Liver (tissue), 9 donors: ENCODE results near the gene BTNL8. TPM values are rescaled to one million over a fixed set of nuclear protein-coding genes. Genes with fewer than 3 reads are reported as not detected.

Source experiments
- DNase-seq: peaks from one replicate; pipeline ENCODE4 v3.0.0-alpha.2; 2017; ENCODE audit warnings: low spot score
- H3K27ac ChIP-seq, 2 donors: one replicate each; pipeline ENCODE4 v1.7.0; 2013; ENCODE audit warnings: inconsistent platforms in 2 of 2, low read length in 2 of 2, control low read depth in 1 of 2, low read depth in 1 of 2, mild to moderate bottlenecking in 1 of 2
- H3K27me3 ChIP-seq, 4 donors: one replicate each; pipeline versions ENCODE4 v1.6.1 to v1.7.0; 2013; ENCODE audit warnings: low read length in 3 of 4, inconsistent platforms in 1 of 4, mild to moderate bottlenecking in 1 of 4, moderate library complexity in 1 of 4; ENCODE audit not compliant: control insufficient read depth in 4 of 4, insufficient read depth in 4 of 4
- H3K36me3 ChIP-seq, 4 donors: one replicate each; pipeline versions ENCODE4 v1.6.1 to v1.7.0; 2013; ENCODE audit warnings: low read length in 3 of 4, mild to moderate bottlenecking in 3 of 4, low read depth in 1 of 4, moderate library complexity in 1 of 4; ENCODE audit not compliant: control insufficient read depth in 4 of 4, insufficient read depth in 3 of 4
- H3K4me1 ChIP-seq, 4 donors: one replicate each; pipeline versions ENCODE4 v1.6.1 to v1.7.0; 2013; ENCODE audit warnings: low read length in 3 of 4, mild to moderate bottlenecking in 3 of 4, moderate library complexity in 1 of 4; ENCODE audit not compliant: control insufficient read depth in 4 of 4, insufficient read depth in 4 of 4
- H3K4me3 ChIP-seq, 3 donors: one replicate each; pipeline versions ENCODE4 v1.6.1 to v1.7.0; 2013; ENCODE audit warnings: low read length in 3 of 3, control low read depth in 1 of 3, low read depth in 1 of 3, mild to moderate bottlenecking in 1 of 3
- H3K9ac ChIP-seq, 2 donors: one replicate each; pipeline ENCODE4 v1.7.0; 2013; ENCODE audit warnings: low read length in 2 of 2, mild to moderate bottlenecking in 2 of 2, moderate library complexity in 2 of 2, control low read depth in 1 of 2, low read depth in 1 of 2
- H3K9me3 ChIP-seq, 4 donors: one replicate each; pipeline versions ENCODE4 v1.6.1 to v1.7.0; 2013; ENCODE audit warnings: low read length in 3 of 4; ENCODE audit not compliant: control insufficient read depth in 4 of 4
- CTCF ChIP-seq: fragments of 150-350 bp; IDR thresholded peaks from 2 replicates; pipeline ENCODE4 v1.5.1; 2017; ENCODE audit warnings: improper control_type of control experiment, low read depth, low read length; ENCODE audit not compliant: missing input control
- EGR1 ChIP-seq, 2 donors: IDR thresholded peaks; 2 replicates each; pipeline ENCODE4 v1.6.1; 2016 to 2018; ENCODE audit warnings: antibody characterized with exemption in 2 of 2, low read depth in 2 of 2
- FOXA1 ChIP-seq: IDR thresholded peaks from 2 replicates; pipeline ENCODE4 v1.6.1; 2016; ENCODE audit warnings: antibody characterized with exemption
- GABPA ChIP-seq, 2 donors: IDR thresholded peaks in 1 of 2; conservative IDR thresholded peaks in 1 of 2; 2 replicates each; pipeline ENCODE4 v1.6.1; 2016; ENCODE audit warnings: antibody characterized with exemption in 2 of 2, mild to moderate bottlenecking in 1 of 2, moderate library complexity in 1 of 2
- HNF4A ChIP-seq, 2 donors: conservative IDR thresholded peaks; 2 replicates each; pipeline ENCODE4 v1.6.1; 2016; ENCODE audit warnings: antibody characterized with exemption in 2 of 2, mild to moderate bottlenecking in 2 of 2
- HNF4G ChIP-seq: IDR thresholded peaks from 2 replicates; pipeline ENCODE4 v1.6.1; 2016; ENCODE audit warnings: antibody characterized with exemption
- JUND ChIP-seq, 2 donors: IDR thresholded peaks; 2 replicates each; pipeline ENCODE4 v1.6.1; 2016; ENCODE audit warnings: antibody characterized with exemption in 2 of 2
- RAD21 ChIP-seq, 2 donors: IDR thresholded peaks; 2 replicates each; pipeline ENCODE4 v1.6.1; 2016; ENCODE audit warnings: antibody characterized with exemption in 2 of 2, mild to moderate bottlenecking in 2 of 2
- RXRA ChIP-seq, 2 donors: IDR thresholded peaks; 2 replicates each; pipeline ENCODE4 v1.6.1; 2017 to 2018; ENCODE audit warnings: antibody characterized with exemption in 2 of 2, mild to moderate bottlenecking in 1 of 2
- TAF1 ChIP-seq: conservative IDR thresholded peaks from 2 replicates; pipeline ENCODE4 v1.6.1; 2016; ENCODE audit warnings: antibody characterized with exemption, mild to moderate bottlenecking
- YY1 ChIP-seq: IDR thresholded peaks from 2 replicates; pipeline ENCODE4 v1.6.1; 2016; ENCODE audit warnings: antibody characterized with exemption, mild to moderate bottlenecking
- WGBS: extraction: QIAGEN DNeasy Blood & Tissue Kit; methylation state at CpG from one replicate; pipeline ENCODE4 v1.1.7; 2013; 5-methylcytosine and 5-hydroxymethylcytosine counted together
- polyA plus RNA-seq, 2 donors: library from polyadenylated mRNA; stranded (reverse) in 1 of 2; unstranded in 1 of 2; fragments of 200-250 nt in 1 of 2; fragments of >200 nt in 1 of 2; fragmentation: Nextera tagmentation in 1 of 2; extraction: Ambion mirVana in 1 of 2; gene quantifications; one replicate each; pipeline versions ENCODE4 v1.2.1 to v1.2.3, GENCODE V29; 2013 to 2015
- total RNA-seq, 2 donors: library from RNA; depleted of rRNA; stranded (reverse); fragments of >200 nt; gene quantifications; one replicate each; pipeline ENCODE4 v1.2.3, GENCODE V29; 2014
- TF ChIP-seq, protein P1 (sequence below): IDR thresholded peaks from 2 replicates; pipeline ENCODE4 v1.6.1; 2016; ENCODE audit warnings: antibody characterized with exemption
- TF ChIP-seq, protein P2 (sequence below): IDR thresholded peaks from 2 replicates; pipeline ENCODE4 v1.6.1; 2016; ENCODE audit warnings: antibody characterized with exemption
- donor health status: healthy.
- donor health status: healthy.
- donor health status: healthy.
- donor health status: healthy.
- donor health status: healthy.

Gene BTNL8
- total and polyA plus RNA-seq, 4 donors: 0.14 to 0.67 (median 0.56) TPM

DNA sequence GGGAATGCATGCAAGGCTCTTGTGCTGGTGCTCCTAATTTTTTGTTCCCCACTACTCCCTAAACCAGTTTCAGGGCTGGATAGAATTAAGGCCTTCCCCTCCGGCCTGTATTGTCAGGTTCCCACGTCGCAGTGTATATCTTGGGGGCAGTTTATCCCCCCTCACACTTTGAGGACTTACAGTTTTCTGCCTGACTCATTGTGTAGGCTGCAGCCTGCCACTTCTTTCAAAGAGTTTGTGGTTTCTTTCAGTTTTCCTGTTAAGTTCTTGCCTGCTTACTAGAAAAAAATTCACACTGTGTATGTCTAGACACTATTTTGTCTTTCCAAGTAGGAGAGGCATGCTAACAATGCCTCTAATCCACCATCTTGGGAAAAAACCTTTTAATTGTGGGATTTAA is 61.2 kb downstream of the BTNL8 start:
- TF ChIP-seq JUND (IDR thresholded peaks at IDR 0.05): no peak
- no peak for TF ChIP-seq CTCF
- TF ChIP-seq, protein P1, sequence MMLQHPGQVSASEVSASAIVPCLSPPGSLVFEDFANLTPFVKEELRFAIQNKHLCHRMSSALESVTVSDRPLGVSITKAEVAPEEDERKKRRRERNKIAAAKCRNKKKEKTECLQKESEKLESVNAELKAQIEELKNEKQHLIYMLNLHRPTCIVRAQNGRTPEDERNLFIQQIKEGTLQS: no peak
- TF ChIP-seq HNF4A (conservative IDR thresholded peaks at IDR 0.05): no peak
- TF ChIP-seq RAD21 (IDR thresholded peaks at IDR 0.05): no peak
- no peak for TF ChIP-seq FOXA1
- TF ChIP-seq EGR1 (IDR thresholded peaks at IDR 0.05; ENCODE audit: low read depth in 2 of 2): no peak
- no peak for TF ChIP-seq GABPA (IDR thresholded peaks at IDR 0.05 in 1 of 2, conservative IDR thresholded peaks at IDR 0.05 in 1 of 2)
- no peak for TF ChIP-seq HNF4G
- TF ChIP-seq RXRA (IDR thresholded peaks at IDR 0.05): no peak
- H3K27me3 ChIP-seq: peaks cover 0 to 11% (median 0%) of the 10 kb centered on the region in 4 donors
- H3K36me3 ChIP-seq: no peaks in the 10 kb centered on the region
- no peak overlapping the region for H3K4me3 ChIP-seq
- no peak for DNase-seq
- H3K9ac ChIP-seq: no peak overlapping the region
- no peak overlapping the region for H3K27ac ChIP-seq
- no peaks in the 10 kb centered on the region for H3K4me1 ChIP-seq
- peaks cover 0 to 5% (median 0%) of the 10 kb centered on the region in 4 donors for H3K9me3 ChIP-seq
- 53% methylated on average over 3 of the region's 3 CpGs for WGBS

- no peak overlapping the region for H3K9ac ChIP-seq
- H3K9me3 ChIP-seq: peaks cover 0 to 4% (median 0%) of the 10 kb centered on the region in 4 donors
- H3K4me1 ChIP-seq: no peaks in the 10 kb centered on the region
- 94% methylated on average over 23 of the region's 23 CpGs for WGBS
- peaks cover 0 to 6% (median 0%) of the 10 kb centered on the region in 4 donors for H3K27me3 ChIP-seq
- no peak overlapping the region for H3K4me3 ChIP-seq
- no peak for DNase-seq
- TF ChIP-seq JUND (IDR thresholded peaks at IDR 0.05) (no peak), YY1 (no peak), RXRA (IDR thresholded peaks at IDR 0.05) (no peak)
- no peaks in the 10 kb centered on the region for H3K36me3 ChIP-seq
- no peak overlapping the region for H3K27ac ChIP-seq
Observed at GRCh38 chr5:180969406-180969805, 70.4 kb downstream of the BTNL8 start.

- Histone ChIP-seq H3K36me3 (no peaks in the 10 kb centered on the region), H3K4me1 (no peaks in the 10 kb centered on the region), H3K27me3 (peaks cover 0 to 6% (median 0%) of the 10 kb centered on the region in 4 donors), H3K27ac (no peak overlapping the region), H3K9me3 (peaks cover 0 to 4% (median 0%) of the 10 kb centered on the region in 4 donors), H3K4me3 (no peak overlapping the region), H3K9ac (no peak overlapping the region)
- TF ChIP-seq RXRA (IDR thresholded peaks at IDR 0.05) (no peak), EGR1 (IDR thresholded peaks at IDR 0.05; ENCODE audit: low read depth in 2 of 2) (no peak), TAF1 (no peak), JUND (IDR thresholded peaks at IDR 0.05) (no peak), RAD21 (IDR thresholded peaks at IDR 0.05) (no peak), GABPA (IDR thresholded peaks at IDR 0.05 in 1 of 2, conservative IDR thresholded peaks at IDR 0.05 in 1 of 2) (no peak)
- TF ChIP-seq, protein P1: no peak
- TF ChIP-seq, protein P2, sequence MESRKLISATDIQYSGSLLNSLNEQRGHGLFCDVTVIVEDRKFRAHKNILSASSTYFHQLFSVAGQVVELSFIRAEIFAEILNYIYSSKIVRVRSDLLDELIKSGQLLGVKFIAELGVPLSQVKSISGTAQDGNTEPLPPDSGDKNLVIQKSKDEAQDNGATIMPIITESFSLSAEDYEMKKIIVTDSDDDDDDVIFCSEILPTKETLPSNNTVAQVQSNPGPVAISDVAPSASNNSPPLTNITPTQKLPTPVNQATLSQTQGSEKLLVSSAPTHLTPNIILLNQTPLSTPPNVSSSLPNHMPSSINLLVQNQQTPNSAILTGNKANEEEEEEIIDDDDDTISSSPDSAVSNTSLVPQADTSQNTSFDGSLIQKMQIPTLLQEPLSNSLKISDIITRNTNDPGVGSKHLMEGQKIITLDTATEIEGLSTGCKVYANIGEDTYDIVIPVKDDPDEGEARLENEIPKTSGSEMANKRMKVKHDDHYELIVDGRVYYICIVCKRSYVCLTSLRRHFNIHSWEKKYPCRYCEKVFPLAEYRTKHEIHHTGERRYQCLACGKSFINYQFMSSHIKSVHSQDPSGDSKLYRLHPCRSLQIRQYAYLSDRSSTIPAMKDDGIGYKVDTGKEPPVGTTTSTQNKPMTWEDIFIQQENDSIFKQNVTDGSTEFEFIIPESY: no peak
- DNase-seq: no peak
- 96% methylated on average over 31 of the region's 31 CpGs for WGBS
Observed at GRCh38 chr5:180970336-180970735, 71.4 kb downstream of the BTNL8 start.
